Endothelial cell (in vitro differentiated cells): ENCODE data around the gene ENTREP1. TPM values are rescaled to one million over a fixed set of nuclear protein-coding genes. Genes with fewer than 3 reads are reported as not detected.

Experiments used
- DNase-seq: peaks from one replicate; pipeline ENCODE4 v3.0.0; 2021; ENCODE audit warnings: low spot score
- H3K27ac Mint-ChIP-seq: one replicate; pipeline ENCODE4 v1.8.0; 2021; ENCODE audit warnings: mixed read lengths, inconsistent platforms; ENCODE audit not compliant: unreplicated experiment
- H3K27me3 Mint-ChIP-seq: one replicate; pipeline ENCODE4 v1.8.0; 2021; ENCODE audit warnings: mild to moderate bottlenecking, moderate library complexity, mixed read lengths, inconsistent platforms; ENCODE audit not compliant: unreplicated experiment
- H3K36me3 Mint-ChIP-seq: one replicate; pipeline ENCODE4 v1.8.0; 2021; ENCODE audit warnings: mild to moderate bottlenecking, low read depth, mixed read lengths, inconsistent platforms; ENCODE audit not compliant: unreplicated experiment
- H3K4me1 Mint-ChIP-seq: one replicate; pipeline ENCODE4 v1.8.0; 2021; ENCODE audit warnings: mild to moderate bottlenecking, mixed read lengths, inconsistent platforms; ENCODE audit not compliant: unreplicated experiment
- H3K4me3 Mint-ChIP-seq: one replicate; pipeline ENCODE4 v1.8.0; 2021; ENCODE audit warnings: mild to moderate bottlenecking, mixed read lengths, inconsistent platforms; ENCODE audit not compliant: unreplicated experiment
- H3K9me3 Mint-ChIP-seq: one replicate; pipeline ENCODE4 v1.8.0; 2021; ENCODE audit warnings: mixed read lengths, inconsistent platforms; ENCODE audit not compliant: unreplicated experiment
- total RNA-seq: library from RNA; stranded (reverse); fragmentation: NEBNext Ultra II Directional; extraction: Animal tissue kit (Norgen Biotek cat#: 25700); gene quantifications from one replicate; pipeline ENCODE4 v1.2.1, GENCODE V29; 2021; ENCODE audit not compliant: unreplicated experiment
- TF ChIP-seq, protein P1 (sequence below): fragments of 200-600 bp; sonication (generic); IDR thresholded peaks from one replicate; pipeline ENCODE4 v1.5.0; 2021; ENCODE audit warnings: antibody characterized with exemption; ENCODE audit not compliant: unreplicated experiment

ENTREP1 gene
- total RNA-seq, 1 donor from 2014 or later, result 11.8 TPM

DNA sequence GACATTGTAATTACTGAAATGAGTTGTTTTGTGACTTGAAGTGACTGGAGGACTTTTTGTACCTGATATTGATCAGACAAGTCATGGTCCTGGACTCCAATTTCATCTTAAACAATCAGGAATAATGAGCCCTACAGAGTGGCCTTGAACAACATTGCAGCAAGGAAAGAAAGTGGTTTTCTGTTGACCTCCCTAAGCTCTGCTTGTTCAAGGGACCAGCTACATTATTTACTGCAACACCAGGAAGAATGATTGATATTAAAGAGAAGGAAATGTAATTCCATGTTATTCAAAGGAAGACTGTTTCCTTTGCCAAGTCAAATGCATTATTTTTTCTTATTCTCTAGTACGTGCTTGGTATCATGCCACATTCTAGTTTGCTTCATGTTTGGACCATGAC is 22.6 kb downstream of the ENTREP1 start:
- Mint-ChIP-seq H3K27me3 (peaks cover 1% of the 10 kb centered on the region), H3K9me3 (no peaks in the 10 kb centered on the region), H3K4me3 (no peak overlapping the region), H3K27ac (no peak overlapping the region), H3K4me1 (peaks cover 9% of the 10 kb centered on the region), H3K36me3 (no peaks in the 10 kb centered on the region)
- TF ChIP-seq, protein P1, sequence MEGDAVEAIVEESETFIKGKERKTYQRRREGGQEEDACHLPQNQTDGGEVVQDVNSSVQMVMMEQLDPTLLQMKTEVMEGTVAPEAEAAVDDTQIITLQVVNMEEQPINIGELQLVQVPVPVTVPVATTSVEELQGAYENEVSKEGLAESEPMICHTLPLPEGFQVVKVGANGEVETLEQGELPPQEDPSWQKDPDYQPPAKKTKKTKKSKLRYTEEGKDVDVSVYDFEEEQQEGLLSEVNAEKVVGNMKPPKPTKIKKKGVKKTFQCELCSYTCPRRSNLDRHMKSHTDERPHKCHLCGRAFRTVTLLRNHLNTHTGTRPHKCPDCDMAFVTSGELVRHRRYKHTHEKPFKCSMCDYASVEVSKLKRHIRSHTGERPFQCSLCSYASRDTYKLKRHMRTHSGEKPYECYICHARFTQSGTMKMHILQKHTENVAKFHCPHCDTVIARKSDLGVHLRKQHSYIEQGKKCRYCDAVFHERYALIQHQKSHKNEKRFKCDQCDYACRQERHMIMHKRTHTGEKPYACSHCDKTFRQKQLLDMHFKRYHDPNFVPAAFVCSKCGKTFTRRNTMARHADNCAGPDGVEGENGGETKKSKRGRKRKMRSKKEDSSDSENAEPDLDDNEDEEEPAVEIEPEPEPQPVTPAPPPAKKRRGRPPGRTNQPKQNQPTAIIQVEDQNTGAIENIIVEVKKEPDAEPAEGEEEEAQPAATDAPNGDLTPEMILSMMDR, result no peak
- DNase-seq, result no peak

DNA sequence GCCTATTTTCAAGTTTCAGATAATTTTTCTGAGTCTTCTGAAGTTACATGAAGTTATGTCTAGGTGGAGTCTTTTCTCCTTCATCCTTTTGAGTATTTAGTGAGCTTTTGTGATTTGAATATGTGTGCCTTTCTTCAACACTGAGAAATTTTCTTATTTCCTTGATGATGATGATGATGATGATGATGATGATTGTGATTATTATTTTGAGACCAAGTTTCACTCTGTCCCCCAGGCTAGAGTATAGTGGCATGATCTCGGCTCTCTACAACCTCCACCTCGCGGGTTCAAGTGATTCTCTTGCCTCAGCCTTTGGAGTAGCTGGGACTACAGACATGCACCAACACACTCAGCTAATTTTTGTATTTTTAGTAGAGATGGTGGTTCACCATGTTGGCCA is 26.2 kb downstream of the ENTREP1 start:
- Mint-ChIP-seq H3K9me3 (no peaks in the 10 kb centered on the region), H3K36me3 (no peaks in the 10 kb centered on the region), H3K27me3 (peaks cover 3% of the 10 kb centered on the region), H3K27ac (no peak overlapping the region), H3K4me1 (peaks cover 9% of the 10 kb centered on the region), H3K4me3 (no peak overlapping the region)
- TF ChIP-seq, protein P1, result no peak
- no peak for DNase-seq

DNA sequence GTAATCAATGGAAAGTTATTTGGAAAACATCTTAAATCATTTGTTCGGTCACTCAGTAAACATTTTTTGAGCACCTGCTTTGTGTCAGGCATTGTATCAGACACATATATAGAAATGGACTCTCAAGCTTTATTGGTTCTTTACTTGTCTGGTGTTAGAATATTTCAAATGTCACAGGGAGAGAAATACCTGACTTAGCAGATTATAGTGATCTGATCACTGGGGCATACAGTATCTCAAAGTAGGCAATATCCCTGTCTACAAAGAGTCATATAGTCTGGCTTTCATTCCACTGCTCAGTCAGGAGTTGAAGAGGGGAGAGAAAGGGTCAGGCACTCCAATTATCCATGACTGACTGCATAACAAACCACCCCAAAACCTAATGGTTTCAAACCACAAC is 30.2 kb downstream of the ENTREP1 start:
- H3K27me3 Mint-ChIP-seq, result peaks cover 3% of the 10 kb centered on the region
- peaks cover 5% of the 10 kb centered on the region for H3K4me1 Mint-ChIP-seq
- H3K36me3 Mint-ChIP-seq, result no peaks in the 10 kb centered on the region
- H3K9me3 Mint-ChIP-seq, result no peaks in the 10 kb centered on the region
- DNase-seq, result no peak
- TF ChIP-seq, protein P1, result no peak
- H3K27ac Mint-ChIP-seq, result no peak overlapping the region
- H3K4me3 Mint-ChIP-seq, result no peak overlapping the region

DNA sequence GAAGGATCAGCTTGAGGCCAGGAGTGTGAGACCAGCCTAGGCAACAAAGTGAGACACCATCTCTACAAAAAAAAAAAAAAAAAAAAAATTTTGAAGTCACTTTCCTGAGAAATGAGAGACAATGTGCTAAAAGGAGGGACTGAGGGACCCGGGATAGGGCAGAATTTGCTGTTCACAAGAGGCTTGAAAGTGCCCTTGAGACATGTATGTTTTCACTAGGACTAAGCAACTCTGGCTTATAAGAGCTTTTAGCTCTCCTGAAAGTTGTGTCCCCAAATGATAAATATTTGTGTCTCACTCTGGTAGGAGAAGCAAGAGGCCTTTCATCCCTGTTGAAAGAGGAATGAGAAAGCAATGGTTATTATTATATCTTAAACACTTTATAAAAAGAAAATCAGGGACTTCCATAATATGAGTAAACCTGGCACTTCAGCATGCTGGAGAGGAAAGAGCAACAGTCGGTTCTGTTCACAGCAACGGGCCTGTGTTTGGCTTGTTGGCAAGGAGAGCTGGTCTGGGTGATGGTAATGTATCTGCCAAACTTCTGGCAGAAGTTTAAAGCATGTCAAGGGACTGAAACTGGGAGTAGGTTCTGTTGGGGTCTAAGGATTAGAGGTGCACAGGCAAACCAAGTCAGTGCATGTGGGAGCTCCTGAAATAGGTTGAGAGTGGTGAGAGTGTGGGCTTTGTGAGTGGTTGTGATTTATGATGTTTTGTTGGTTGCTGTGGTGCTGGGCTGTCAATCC is 32.2 kb downstream of the ENTREP1 start:
- H3K9me3 Mint-ChIP-seq, result no peaks in the 10 kb centered on the region
- DNase-seq, result no peak
- TF ChIP-seq, protein P1, result no peak
- H3K4me3 Mint-ChIP-seq, result no peak overlapping the region
- no peaks in the 10 kb centered on the region for H3K36me3 Mint-ChIP-seq
- H3K27me3 Mint-ChIP-seq, result peaks cover 3% of the 10 kb centered on the region
- peaks cover 5% of the 10 kb centered on the region for H3K4me1 Mint-ChIP-seq
- H3K27ac Mint-ChIP-seq, result no peak overlapping the region

DNA sequence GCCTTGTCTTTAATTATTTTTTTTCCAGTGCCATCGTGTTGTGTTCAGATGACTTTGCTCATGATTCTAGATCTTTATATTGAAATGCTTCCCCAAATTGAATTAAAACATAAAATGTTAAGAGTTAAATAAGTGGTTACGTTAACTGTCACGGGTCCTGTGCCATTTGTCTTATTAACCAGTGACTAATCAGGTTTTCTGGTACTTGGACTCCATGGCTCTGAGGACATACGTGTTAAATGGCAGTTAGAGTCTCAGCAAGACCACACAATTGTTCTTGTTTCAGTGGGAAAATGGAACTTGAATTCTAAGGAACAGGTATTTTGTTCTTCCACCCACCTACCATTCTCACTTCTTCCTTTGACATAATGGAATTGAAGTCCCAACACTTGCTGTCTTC is 32.8 kb downstream of the ENTREP1 start:
- TF ChIP-seq, protein P1, result no peak
- no peaks in the 10 kb centered on the region for H3K9me3 Mint-ChIP-seq
- H3K27ac Mint-ChIP-seq, result no peak overlapping the region

More for the DNA sequence above, 32.8 kb downstream of the ENTREP1 start:
- Mint-ChIP-seq H3K4me1 (peaks cover 5% of the 10 kb centered on the region), H3K4me3 (no peak overlapping the region), H3K27me3 (peaks cover 3% of the 10 kb centered on the region), H3K36me3 (no peaks in the 10 kb centered on the region)
- no peak for DNase-seq
